Esophagus muscularis mucosa (tissue), 4 donors: Measurements from ENCODE around the gene SFRP2.

Experiments
- EP300 ChIP-seq: sonication (generic); formaldehyde crosslinking; IDR thresholded peaks from one replicate; pipeline ENCODE4 v1.6.1; 2017; ENCODE audit warnings: antibody characterized with exemption
- POLR2A ChIP-seq: fragments of 450-650 bp; IDR thresholded peaks from one replicate; pipeline ENCODE4 v1.6.1; 2017; ENCODE audit warnings: antibody characterized with exemption, moderate library complexity, mild to moderate bottlenecking, low read depth
- TF ChIP-seq, protein P1 (sequence below), 3 experiments: fragments of 200-600 bp in 2 of 3; fragments of 450-650 bp in 1 of 3; sonication (generic) in 2 of 3; IDR thresholded peaks; one replicate each; pipeline ENCODE4 v1.5.1; 2017 to 2019; ENCODE audit warnings: antibody characterized with exemption in 3 of 3, mild to moderate bottlenecking in 2 of 3, moderate library complexity in 1 of 3

DNA sequence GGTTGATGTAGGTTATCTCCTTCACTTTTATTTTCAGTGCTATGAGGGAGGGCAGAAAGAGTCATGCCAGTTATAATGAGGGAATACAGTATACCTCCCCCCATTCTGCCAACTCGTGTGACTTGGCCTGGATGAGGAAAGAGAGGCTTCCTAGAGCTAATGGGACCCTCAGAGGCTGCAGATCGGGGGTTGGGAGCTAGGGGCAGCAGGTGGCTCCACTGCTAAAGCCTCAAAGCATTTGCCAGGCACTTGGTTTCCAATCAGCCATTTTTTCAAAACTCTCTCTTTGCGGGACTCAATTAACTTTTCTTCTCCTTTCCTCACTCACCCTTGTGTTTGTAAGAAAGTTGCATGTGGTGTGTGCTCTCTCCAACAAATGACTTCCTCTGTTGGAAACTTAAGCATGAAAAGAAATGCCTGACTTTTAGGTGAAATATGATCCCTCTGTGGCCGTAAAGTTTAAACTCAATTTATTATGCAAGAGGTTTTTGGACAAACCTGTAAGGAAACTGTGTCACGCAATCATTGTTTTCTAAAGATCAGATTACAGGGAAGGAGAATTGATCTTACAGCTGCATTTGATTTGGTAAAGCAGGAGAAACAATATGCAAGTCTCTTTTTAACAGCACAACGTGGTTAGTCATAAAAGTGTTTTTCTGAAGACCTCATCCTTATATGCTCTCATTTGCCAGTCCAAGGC, 7.0 kb downstream of the SFRP2 start:
- TF ChIP-seq EP300 (no peak), POLR2A (no peak)
- TF ChIP-seq, protein P1, sequence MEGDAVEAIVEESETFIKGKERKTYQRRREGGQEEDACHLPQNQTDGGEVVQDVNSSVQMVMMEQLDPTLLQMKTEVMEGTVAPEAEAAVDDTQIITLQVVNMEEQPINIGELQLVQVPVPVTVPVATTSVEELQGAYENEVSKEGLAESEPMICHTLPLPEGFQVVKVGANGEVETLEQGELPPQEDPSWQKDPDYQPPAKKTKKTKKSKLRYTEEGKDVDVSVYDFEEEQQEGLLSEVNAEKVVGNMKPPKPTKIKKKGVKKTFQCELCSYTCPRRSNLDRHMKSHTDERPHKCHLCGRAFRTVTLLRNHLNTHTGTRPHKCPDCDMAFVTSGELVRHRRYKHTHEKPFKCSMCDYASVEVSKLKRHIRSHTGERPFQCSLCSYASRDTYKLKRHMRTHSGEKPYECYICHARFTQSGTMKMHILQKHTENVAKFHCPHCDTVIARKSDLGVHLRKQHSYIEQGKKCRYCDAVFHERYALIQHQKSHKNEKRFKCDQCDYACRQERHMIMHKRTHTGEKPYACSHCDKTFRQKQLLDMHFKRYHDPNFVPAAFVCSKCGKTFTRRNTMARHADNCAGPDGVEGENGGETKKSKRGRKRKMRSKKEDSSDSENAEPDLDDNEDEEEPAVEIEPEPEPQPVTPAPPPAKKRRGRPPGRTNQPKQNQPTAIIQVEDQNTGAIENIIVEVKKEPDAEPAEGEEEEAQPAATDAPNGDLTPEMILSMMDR (IDR thresholded peaks at IDR 0.05): no peak
